IMR-90 (cell line): ENCODE measurements around the gene NR1H2.

Experiments
- BHLHE40 ChIP-seq: fragments of 150-350 bp; IDR thresholded peaks from 2 replicates; pipeline ENCODE4 v1.6.1; 2016; ENCODE audit warnings: mild to moderate bottlenecking, low read depth, low read length
- CEBPB ChIP-seq: IDR thresholded peaks from 2 replicates; pipeline ENCODE4 v1.6.1; 2012; ENCODE audit warnings: low read depth, low read length, improper control_type of control experiment
- CTCF ChIP-seq: conservative IDR thresholded peaks from 2 replicates; pipeline ENCODE4 v1.5.1; 2012; ENCODE audit warnings: mild to moderate bottlenecking, low read depth, low read length, improper control_type of control experiment
- ELK1 ChIP-seq: fragments of 150-350 bp; IDR thresholded peaks from 2 replicates; pipeline ENCODE4 v1.6.1; 2016; ENCODE audit warnings: low read depth, mild to moderate bottlenecking, low read length, moderate library complexity, borderline replicate concordance
- FOS ChIP-seq: fragments of 150-350 bp; IDR thresholded peaks from 2 replicates; pipeline ENCODE4 v1.6.1; 2016; ENCODE audit warnings: low read depth, low read length
- MAFK ChIP-seq: IDR thresholded peaks from 2 replicates; pipeline ENCODE4 v1.6.1; 2012; ENCODE audit warnings: low read depth, low read length, improper control_type of control experiment
- MXI1 ChIP-seq: IDR thresholded peaks from 2 replicates; pipeline ENCODE4 v1.6.1; 2012; ENCODE audit warnings: low read depth, mild to moderate bottlenecking, low read length, moderate library complexity, borderline replicate concordance
- POLR2A ChIP-seq: IDR thresholded peaks from 2 replicates; pipeline ENCODE4 v1.6.1; 2012; ENCODE audit warnings: mild to moderate bottlenecking, low read depth, low read length
- RAD21 ChIP-seq: IDR thresholded peaks from 2 replicates; pipeline ENCODE4 v1.6.1; 2012; ENCODE audit warnings: low read length, improper control_type of control experiment
- RCOR1 ChIP-seq: IDR thresholded peaks from 2 replicates; pipeline ENCODE4 v1.6.1; 2012; ENCODE audit warnings: mild to moderate bottlenecking, low read length, improper control_type of control experiment; ENCODE audit not compliant: insufficient replicate concordance
- SMC3 ChIP-seq: fragments of 150-350 bp; IDR thresholded peaks from 2 replicates; pipeline ENCODE4 v1.6.1; 2016; ENCODE audit warnings: low read depth, mild to moderate bottlenecking, antibody characterized with exemption, low read length, moderate library complexity
- TF ChIP-seq, protein P1 (sequence below): fragments of 150-350 bp; IDR thresholded peaks from 2 replicates; pipeline ENCODE4 v1.6.1; 2017; ENCODE audit warnings: mild to moderate bottlenecking, antibody characterized with exemption, low read length, low read depth

DNA sequence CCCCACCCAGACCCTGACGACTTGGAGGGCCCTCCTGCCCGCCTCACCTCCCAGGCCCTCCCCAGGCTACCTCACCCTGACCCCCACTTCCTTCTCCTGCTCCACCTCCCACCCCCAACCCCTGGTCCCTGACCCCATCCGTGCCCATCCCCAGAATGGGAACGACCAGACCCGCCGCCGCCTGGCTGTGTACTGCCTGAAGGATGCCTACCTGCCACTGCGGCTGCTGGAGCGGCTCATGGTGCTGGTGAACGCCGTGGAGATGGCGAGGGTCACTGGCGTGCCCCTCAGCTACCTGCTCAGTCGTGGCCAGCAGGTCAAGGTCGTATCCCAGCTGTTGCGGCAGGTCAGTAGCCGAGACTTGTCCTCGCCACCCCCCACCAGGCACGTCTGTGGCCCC, 30.6 kb downstream of the NR1H2 start:
- TF ChIP-seq CTCF (no peak), BHLHE40 (no peak), POLR2A (no peak), SMC3 (no peak), FOS (no peak), ELK1 (no peak), RAD21 (no peak), RCOR1 (no peak), MAFK (no peak), CEBPB (no peak), MXI1 (no peak)
- TF ChIP-seq, protein P1, sequence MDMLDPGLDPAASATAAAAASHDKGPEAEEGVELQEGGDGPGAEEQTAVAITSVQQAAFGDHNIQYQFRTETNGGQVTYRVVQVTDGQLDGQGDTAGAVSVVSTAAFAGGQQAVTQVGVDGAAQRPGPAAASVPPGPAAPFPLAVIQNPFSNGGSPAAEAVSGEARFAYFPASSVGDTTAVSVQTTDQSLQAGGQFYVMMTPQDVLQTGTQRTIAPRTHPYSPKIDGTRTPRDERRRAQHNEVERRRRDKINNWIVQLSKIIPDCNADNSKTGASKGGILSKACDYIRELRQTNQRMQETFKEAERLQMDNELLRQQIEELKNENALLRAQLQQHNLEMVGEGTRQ: no peak
